Stimulated activated CD4-positive, alpha-beta T cell treated with anti-CD3 and anti-CD28 coated beads, TNF-alpha, amount 100 ng/mL, for 1 hour (primary cell): ENCODE measurements around the gene YPEL5.

ENCODE experiments used
- DNase-seq, 3 donors: peaks; one replicate each; pipeline ENCODE4 v3.0.0-alpha.2; 2020; ENCODE audit warnings: low read depth in 3 of 3, low spot score in 1 of 3

The YPEL5 gene

DNA sequence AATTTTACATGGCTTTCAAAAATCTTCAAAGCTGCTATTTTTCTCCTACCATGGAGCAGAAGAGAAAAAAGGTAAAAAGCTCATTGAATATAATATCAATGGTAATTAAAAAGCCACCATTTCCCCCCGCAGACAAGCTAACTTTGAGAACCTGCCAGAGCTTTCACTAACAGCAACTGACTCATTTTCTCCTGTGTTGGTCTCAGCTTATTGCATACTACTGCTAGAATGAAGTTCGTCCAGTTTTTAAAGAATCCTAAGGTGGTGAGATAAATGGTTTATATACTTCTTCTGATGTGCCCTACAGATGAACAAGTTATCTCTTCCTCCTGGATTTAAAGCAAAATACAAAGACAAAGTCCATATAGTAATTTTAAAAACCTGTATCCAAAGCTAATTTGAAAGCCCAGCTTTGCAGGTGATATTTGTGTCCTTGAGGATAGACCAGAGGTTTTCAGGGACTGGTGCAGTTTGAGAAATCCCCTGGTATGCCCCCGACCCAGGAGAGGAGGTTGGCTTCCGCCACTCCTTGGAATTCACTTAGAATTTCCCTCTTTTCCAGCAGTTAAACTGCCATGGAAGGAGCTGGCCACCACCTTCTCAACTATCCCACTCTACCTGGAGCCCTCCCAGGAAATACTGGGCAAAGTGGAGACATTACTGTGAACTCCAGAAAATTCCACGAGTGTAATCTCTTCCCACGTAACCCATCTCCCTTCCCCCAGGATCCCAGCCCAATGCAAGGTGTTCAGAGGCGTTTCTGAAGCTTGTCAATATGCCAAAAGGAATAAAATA, 17.5 kb downstream of the YPEL5 start:
- DNase-seq = no peak

DNA sequence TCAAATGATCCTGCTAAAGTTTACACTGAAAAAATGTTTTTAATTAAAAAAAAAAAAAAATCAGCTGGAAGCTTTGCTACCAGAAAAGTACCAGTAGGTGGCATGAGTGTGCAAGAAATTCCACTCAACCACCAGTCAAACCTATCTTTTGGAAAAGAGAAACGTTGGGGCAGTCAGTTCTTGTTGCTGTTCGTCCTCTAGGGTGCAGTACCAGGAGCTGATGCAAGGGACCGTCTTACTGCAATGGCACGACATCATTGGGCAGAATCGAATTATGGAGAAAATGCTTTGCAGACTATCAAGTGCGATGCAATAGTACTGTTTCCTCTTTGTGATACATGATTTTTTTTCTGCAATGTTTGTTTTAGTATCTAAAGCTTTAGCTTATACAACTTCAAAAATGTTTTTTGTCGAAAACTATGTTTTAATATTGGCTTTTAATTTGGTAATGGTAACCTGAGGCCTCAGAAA, 18.3 kb downstream of the YPEL5 start:
- DNase-seq = peak in 2 of 3 donors; percentile 15 to 31

DNA sequence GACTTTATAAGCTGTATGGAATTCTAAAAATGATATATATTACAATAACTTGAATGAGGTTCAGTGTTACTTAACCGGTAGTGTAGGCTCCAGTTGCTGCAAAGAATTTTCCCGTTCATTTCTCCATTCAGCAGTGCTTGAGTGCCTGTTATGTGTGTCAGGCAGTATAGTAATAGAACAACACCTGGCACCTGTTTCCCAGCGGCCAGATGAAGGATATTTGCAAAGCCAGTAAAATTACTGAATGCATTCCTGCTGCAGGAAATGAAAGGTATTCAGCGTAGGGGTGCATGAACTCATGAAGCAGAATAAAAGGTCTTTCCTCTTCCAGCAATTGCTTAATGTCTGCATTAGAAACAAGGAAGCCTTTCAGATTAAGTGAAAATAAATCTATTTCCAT, 18.8 kb downstream of the YPEL5 start:
- no peak for DNase-seq

DNA sequence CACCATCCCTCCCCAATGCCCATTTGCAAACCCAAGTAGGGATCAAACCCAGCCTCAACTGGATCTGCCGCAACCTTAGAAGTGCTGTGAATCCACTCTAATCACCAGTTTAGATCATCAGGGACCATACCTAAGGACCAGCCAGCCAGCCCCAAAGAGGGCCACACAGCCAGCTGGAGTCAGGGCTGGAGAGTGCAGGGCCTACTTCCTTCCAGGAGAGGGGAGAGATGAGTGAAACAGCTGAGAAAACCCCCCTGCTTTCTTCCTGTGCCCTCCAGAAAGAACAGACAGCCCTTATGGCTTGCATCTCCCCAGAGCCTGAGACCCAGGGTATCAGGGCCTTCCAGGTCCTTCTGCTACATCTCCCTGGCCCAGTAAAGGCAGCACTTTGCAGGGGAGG, 25.8 kb downstream of the YPEL5 start:
- DNase-seq = no peak

DNA sequence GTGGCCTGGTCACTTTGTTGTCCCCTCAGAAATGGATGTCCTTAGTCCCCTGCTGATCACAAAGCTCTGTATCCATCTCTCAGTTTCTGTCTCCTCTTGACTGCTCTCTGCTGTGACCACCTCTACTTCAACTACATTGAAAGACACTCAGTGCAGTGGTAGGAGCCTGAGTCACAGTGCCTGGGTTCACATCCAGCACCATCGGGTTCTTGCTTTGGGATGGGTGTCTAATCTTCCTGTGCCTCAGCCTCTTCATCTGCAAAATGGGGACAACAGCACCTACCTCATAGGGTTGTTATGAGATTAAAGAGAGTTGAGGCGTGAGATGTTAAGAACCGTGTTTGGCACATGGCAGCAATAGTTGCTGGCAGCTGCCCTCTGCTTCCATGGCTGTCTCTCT, 30.6 kb downstream of the YPEL5 start:
- DNase-seq = no peak

DNA sequence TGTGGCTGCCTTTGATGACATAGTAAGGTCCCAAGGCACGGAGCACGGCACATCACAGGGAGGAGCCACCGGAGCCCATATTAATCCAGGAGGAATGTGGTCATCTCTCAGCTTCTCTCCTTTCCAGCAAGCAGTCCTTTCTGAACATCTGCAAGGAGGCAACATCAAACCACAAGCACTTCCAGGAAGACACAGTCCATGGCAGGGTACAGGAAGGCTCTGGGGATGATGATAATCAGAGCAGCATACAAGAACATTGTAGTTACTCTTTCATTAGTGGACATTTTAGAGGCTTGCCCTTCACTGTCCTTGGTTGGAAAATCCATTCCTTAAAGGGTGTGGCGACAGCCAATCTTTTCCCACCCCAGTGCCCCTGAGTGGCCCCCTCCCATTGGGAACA, 31.1 kb downstream of the YPEL5 start:
- DNase-seq = no peak

DNA sequence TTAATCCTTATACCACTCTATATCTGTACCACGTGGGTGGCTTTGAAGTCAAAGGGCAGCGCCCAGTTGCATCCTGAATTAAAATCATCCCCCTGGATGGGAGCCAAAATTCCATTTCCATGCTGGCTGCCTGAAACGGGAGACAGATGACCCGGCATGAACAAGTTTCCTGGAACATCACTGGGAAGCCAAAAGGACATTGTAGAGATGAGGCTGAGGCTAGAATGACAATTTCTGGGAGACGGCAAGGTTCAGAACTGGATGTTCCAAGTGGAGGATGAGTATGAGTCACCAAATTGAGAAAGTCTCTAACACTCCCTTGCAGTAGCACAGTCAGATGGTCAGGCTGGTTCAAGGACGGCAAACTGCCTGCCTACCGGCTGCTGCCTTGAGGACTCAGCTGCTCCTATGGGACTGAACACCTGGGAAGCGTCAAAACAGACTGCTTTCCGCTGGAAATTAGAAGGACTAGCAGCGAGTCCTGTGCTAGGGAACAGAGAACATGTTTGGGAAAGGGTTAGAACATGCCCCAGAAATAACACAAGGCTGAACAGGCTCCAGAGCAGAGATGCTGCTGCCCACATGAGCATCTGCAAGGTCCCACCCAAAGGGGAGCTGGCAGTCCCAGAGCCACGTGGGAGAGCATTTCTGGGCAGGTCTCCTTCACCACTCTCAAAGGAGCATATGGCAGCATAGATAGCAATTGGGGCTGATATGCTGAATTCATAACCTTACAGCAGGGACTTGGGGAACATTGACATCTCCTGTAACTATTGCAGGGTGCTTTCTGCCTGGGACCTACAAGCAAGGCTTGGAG, 32.0 kb downstream of the YPEL5 start:
- no peak for DNase-seq

DNA sequence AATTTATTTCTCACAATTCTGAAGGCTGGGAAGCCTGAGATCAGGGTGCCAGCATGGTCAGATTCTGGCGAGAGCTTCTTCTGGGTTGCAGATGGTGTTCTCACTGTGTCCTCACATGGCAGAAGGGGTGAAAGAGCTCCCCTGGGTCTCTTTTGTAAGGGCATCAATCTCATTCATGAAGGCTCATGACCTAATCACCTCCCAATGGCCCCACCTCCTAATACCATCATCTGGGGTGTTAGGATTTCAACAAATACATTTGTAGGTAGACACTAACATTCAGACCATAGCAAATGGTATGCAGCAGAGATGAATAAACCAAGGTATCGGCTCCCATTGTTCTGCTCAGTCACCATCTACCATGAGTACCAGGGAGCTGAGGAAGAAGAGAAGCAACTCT, 32.7 kb downstream of the YPEL5 start:
- no peak for DNase-seq

DNA sequence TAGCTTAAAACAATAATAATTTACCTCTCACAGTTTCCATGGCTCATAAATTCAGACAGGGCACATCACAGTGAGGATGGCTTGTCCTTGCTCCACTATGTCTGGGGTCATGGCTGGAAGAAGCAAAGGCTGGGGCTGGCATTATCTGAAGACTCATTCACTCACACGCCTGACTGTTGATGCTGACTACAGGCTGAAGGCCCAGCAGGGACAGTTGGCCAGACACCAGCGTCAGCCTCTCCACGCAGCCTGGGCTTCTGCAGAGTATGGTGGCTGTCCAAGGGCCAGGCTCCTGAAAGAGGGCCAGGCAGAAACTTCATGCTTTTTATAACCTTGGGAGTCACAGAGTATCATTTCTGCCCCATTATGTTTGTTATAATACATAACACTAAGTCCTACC, 33.4 kb downstream of the YPEL5 start:
- DNase-seq = no peak

DNA sequence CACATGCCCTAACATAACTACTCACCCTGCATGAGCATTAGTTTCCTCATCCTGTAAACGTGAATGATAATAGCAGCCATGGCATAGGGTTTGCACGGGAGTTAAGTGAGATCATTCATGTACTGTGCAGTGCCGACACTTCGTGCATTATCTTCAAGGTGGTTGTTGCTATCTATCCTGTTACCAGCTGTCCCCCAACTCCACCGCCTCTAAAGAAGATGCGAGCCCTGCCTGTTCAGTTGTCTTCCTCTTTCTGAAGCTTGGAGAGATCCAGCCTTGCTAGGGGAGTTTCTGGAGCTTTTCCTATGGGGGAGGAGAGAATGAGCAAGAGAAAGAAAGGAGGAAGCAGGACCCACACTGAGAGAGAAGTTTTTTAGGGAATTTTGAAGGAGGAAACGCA, 34.4 kb downstream of the YPEL5 start:
- DNase-seq = no peak

DNA sequence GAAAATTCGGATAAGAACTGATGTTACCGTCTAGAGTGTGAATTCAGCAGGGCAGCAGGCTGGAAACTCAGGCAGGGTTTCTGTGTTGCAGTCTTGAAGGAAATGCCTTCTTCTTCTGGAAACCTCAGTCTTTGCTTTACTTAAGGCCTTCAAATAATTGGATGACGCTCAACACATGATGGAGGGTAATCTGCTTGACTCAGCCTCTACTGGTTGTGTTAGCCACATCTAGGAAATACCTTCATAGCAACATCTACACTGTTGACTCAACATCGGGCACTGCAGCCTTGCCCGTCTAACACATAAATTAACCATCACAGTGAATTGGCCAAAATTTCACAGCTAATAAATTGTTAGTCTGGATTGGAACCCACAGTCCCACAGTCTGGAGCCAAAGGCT, 37.2 kb downstream of the YPEL5 start:
- DNase-seq = no peak

DNA sequence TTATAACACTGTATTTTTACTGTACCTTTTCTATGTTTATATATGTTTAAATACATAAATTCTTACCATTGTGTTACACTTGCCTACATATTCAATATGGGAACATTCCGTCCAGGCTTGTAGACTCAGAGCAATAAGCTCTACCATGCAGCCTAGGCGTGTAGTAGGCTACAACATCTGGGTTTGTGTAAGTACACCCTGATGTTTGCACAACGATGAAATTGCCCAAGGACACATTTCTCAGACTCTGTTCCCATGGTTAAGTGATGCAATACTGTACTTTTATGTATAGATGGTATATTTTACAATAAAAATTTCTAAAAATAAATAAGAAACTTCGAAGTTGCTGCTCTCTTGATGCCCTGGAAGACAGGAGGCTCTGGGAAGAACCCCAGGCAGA, 38.4 kb downstream of the YPEL5 start:
- DNase-seq = no peak

DNA sequence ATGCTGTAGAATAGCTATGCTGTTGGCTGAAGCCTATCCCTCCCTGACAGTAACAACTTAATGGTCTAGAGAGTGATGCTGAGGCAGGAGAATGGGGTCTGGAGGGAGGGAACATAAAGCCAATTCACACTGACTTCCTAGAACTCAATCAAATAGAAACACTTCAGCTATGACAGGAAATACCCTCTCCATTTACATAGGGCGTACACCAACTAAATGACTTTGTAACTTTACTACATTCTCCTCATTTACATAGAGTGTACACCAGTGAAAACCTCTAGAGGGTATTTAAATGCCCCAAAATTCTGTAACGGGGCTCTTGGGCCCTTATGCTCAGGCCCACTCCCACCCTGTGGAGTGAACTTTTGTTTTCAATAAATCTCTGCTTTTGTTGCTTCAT, 41.5 kb downstream of the YPEL5 start:
- DNase-seq = no peak

DNA sequence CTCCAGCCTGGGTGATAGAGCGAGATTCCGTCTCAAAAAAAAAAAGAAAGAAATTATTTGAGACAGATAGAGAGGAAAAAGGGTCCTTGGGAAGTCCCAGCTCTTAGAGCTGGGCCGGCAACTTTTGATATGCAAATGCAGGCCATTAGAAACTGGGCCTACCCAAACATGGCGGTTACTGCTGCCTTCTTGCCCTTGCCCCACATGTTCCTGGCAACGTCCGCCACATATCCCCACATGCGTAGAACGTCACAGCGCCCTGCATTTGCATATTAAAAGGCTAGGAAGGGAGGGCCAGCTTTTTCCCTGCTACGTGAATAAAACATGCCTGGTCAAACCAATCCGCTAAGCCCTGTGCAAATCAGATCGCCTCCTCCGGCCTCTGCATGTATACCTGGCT, 43.8 kb downstream of the YPEL5 start:
- no peak for DNase-seq

DNA sequence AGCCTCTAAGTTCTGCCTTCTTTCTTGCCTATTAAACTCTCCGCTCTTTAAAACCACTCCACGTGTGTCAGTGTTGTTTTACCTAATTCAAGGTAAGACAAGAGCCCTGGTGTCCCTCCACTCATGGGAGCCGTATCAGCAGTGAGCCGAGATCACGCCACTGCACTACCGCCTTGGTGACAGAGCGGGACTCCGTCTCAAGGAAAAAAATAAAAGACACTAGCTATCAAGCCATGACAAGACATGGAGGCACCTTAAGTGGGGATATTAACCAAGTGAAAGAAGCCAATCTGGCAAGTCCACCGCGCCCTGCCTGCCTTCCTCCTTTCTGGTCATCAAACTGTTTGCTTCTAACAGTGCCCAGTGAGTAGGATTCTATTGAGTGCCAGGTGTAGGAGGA, 44.3 kb downstream of the YPEL5 start:
- no peak for DNase-seq

DNA sequence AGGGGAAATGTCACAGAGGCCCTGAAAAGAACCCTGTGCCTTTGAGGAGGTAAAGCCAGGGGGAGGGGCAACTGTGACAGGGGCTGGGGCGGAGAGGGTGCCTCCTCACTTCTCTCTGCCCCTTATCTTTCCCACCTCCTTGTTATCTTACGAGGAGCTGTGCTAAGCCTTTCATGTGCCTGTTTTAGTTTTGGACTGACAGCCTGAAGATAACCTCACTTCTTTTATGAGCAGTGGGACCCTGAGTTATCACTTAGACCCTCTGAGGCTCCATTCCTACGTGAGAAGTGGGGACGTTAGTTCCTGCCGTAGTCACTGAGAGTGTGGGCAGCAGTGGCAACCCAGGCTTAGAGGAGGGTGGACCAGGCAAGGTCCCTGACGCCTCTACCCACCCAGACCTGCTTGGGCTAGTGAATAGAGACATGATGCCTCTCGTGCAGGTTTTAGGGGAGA, 45.0 kb downstream of the YPEL5 start:
- no peak for DNase-seq

DNA sequence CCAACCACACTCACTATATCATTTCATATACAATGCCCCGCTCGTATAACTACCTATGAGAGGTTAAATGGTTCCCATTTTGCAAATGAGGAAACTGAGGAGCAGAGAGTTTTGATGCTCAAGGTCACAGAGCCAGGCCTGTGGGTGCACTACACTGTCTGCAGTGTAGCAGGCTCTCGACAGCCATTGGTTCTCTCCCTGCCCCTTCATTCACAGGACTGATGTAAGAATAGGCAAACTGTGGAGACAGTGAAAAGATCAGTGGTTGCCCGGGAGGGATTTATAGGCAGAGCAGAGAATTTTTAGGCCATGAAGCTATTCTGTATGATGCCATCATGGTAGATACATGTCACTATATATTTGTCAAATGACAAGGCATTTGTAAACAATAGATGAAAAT, 45.5 kb downstream of the YPEL5 start:
- no peak for DNase-seq

DNA sequence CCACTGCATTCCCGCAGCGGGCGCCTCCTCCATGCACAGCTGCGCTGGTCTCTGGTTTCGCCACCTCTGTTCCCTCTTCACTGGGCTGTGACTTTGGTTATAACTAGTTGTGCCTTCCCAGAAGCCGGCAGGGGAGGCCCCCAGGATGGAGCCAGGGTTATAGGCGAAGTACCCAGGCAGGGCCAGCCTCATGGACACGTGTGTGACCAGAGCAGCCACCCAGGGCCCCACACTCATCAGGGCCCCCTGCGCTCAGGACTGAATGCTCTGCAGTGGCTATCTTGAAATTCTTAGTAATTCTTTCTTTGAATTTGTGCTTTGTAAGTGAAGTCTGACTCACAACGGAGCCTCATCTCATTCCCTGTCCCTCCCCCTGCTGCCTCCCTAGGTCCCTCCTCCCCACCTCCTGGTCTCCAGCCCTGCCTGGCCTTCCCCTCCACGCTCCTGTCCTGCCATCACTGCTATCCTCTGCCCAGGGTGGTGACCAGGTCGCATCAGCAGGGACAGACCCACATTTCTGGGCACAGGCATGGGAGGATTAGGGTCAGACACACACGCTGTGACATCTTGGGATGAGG, 46.4 kb downstream of the YPEL5 start:
- DNase-seq = no peak

DNA sequence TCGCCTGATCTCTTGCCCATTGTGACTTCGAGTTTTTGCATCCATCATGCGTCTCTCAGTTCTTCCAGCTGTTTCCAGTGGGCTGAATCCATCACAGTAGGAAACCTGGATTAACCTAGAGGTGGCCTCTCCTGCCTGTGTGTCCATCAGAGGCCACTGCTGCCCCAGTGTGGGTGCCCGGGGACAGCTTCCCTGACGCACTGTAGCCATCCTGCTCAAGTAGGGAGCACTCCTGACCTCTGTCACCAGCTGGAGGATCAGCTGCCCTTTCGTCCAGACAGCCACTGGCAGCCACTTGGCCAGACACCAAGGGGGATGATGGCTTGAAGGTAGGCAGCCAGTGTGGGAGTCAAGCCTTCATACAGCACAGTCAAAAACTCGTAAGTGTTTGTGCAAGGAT, 47.6 kb downstream of the YPEL5 start:
- no peak for DNase-seq

DNA sequence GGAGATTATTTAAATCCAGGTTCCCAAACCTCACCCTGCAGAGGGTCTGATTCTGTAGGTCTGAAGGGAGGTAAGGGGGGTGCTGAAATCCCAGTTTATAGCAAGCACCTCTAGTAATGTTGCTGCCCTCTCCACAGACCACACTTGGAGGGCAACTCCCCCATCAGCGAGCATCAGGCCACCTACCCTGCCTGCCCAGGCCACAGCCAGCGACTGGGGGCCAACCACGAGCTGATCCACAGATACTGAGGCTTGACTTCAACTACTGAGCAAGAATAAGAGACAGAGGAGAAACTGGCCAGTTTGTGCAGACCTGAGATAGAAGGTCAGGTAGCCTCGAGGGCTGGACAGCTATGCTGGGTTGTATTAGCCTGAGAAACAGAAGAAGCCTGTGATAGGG, 48.2 kb downstream of the YPEL5 start:
- no peak for DNase-seq

DNA sequence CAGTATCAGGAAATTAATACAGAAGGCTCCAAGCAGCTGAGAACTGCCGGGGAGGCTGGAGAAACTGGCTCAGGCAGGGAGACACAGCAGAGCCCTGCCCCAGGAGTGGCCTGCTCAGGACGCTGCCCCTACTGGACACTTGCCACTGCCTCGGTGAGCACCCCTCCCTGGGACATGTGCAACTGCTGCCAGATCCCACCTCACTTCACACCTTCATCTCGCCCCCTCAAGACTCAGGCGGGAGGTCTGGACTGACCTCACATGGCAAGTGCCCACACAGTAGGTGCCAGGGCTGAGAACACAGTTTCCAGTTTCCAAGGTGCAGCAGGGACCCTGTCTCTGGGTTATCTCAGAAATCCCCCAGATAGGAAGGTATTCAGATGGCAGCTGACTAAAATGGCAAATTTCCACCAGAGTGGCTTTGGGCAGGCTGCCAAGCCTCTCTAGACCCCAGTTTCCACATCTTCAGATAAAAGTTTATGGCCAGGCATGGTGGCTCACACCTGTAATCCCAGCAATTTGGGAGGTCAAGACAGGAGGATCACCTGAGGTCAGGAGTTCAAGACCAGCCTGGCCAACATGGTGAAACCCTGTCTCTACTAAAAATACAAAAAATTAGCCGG, 50.9 kb downstream of the YPEL5 start:
- DNase-seq = no peak

DNA sequence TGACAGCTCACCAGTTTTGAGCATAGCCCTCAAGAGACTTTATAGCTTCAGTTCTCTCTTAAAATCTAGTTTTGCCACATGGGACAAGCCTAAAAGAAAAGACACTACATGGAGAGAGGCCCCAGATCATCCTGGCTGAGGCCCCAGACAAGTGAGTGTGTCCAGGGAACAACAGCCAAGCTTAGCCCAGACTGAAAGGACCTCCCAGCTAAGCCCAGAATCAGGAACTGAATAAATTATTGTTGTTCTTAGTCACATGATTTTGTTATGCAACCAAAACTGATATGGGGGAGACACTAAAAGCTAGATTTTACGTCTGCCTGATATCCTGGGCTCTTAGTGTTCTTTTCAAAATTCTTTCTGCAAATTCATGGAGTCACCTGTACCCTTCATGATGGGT, 55.2 kb downstream of the YPEL5 start:
- DNase-seq = no peak
